ENCODE results near the gene FUT2. TPM values are rescaled to one million over a fixed set of nuclear protein-coding genes. Genes with fewer than 3 reads are reported as not detected.
A peak's percentile ranks its signal among the peaks of the same experiment; 100 is the strongest.

Gene FUT2
- total and polyA plus RNA-seq, 2 of the 13 experiments (the other 11 are each of a cell fraction or from before 2014, with no cell fraction given): 0.07 TPM; not detected in 1

- TF ChIP-seq ATF4 (CRISPR knock-in tag; IDR thresholded peaks at IDR 0.05) (peak in 1 of 2 experiments; percentile 100; a peak in 2 of 4 replicates), SP140L (CRISPR knock-in tag; IDR thresholded peaks at IDR 0.05; ENCODE audit: borderline replicate concordance) (no peak), KDM5B (CRISPR knock-in tag; IDR thresholded peaks at IDR 0.05; ENCODE audit: borderline replicate concordance) (no peak), DNMT3B (CRISPR knock-in tag; conservative IDR thresholded peaks at IDR 0.05) (no peak), NFE2L2 (IDR thresholded peaks at IDR 0.05; ENCODE audit: low read length) (no peak), HCFC1 (IDR thresholded peaks at IDR 0.05; ENCODE audit: low read depth, low read length) (no peak), ZFP36L2 (CRISPR knock-in tag; IDR thresholded peaks at IDR 0.05) (no peak), ZNF275 (CRISPR knock-in tag; IDR thresholded peaks at IDR 0.05; ENCODE audit: borderline replicate concordance) (no peak), ZNF792 (CRISPR knock-in tag; IDR thresholded peaks at IDR 0.05) (no peak), EHMT2 (IDR thresholded peaks at IDR 0.05; ENCODE audit: borderline replicate concordance, low read depth, low read length) (no peak), CEBPG (CRISPR knock-in tag; IDR thresholded peaks at IDR 0.05) (peak; percentile 97), MTF2 (CRISPR knock-in tag; IDR thresholded peaks at IDR 0.05; ENCODE audit: borderline replicate concordance) (no peak), MAFF (IDR thresholded peaks at IDR 0.05; ENCODE audit: low read depth, low read length) (no peak), RBM39 (IDR thresholded peaks at IDR 0.05; ENCODE audit: low read depth, low read length, poor library complexity, severe bottlenecking) (no peak), PHF5A (CRISPR knock-in tag; IDR thresholded peaks at IDR 0.05; ENCODE audit: low read depth, unreplicated experiment) (no peak), ZNF709 (CRISPR knock-in tag; IDR thresholded peaks at IDR 0.05) (no peak), SALL1 (CRISPR knock-in tag; IDR thresholded peaks at IDR 0.05) (no peak), ZNF563 (CRISPR knock-in tag; IDR thresholded peaks at IDR 0.05) (no peak), ZNF225 (CRISPR knock-in tag; IDR thresholded peaks at IDR 0.05) (peak; percentile 61; the same call in 1 of the 2 replicates), PCBP2 (optimal IDR thresholded peaks at IDR 0.05; ENCODE audit: low read depth, low read length, poor library complexity, severe bottlenecking) (no peak), PBX2 (CRISPR knock-in tag; IDR thresholded peaks at IDR 0.05) (no peak), KLF6 (CRISPR knock-in tag; IDR thresholded peaks at IDR 0.05) (0 out of 2 replicates have a peak, but pooled peaks have one; percentile 58), ZNF790 (CRISPR knock-in tag; IDR thresholded peaks at IDR 0.05; ENCODE audit: borderline replicate concordance) (no peak), KAT7 (CRISPR knock-in tag; IDR thresholded peaks at IDR 0.05; ENCODE audit: borderline replicate concordance) (no peak), CERS6 (CRISPR knock-in tag; IDR thresholded peaks at IDR 0.05) (no peak), ZEB1 (IDR thresholded peaks at IDR 0.05; ENCODE audit: insufficient replicate concordance, low read depth) (no peak), DNMT1 (CRISPR knock-in tag; IDR thresholded peaks at IDR 0.05) (no peak), AGO1 (IDR thresholded peaks at IDR 0.05; ENCODE audit: low read depth, low read length, poor library complexity, severe bottlenecking) (no peak)
These were observed 59.4 kb downstream of the FUT2 start, which contains the start of gene FGF21 (continued) for GRCh38 chr19:48755084-48755641.
